OCI-LY1 (cell line): ENCODE measurements around the gene GCNA.

Source experiments
- CTCF ChIP-seq: fragments of 200-600 bp; sonication (generic), shearing (Covaris generic); IDR thresholded peaks from 2 replicates; pipeline ENCODE4 v1.5.1; 2017; ENCODE audit warnings: mild to moderate bottlenecking, antibody characterized with exemption, low read length, moderate library complexity, mixed read lengths
- EZH2 ChIP-seq: fragments of 200-600 bp; sonication (generic), shearing (Covaris generic); IDR thresholded peaks from 2 replicates; pipeline ENCODE4 v1.8.0; 2017; ENCODE audit warnings: borderline replicate concordance, mixed run types, mild to moderate bottlenecking, antibody characterized with exemption, low read length, moderate library complexity, mixed read lengths

- TF ChIP-seq CTCF (no peak), EZH2 (no peak)
Observed at GRCh38 chrX:71623714-71624113, 45.5 kb downstream of the GCNA start.
